Measurements from ENCODE around the gene GRIK1.

- TF ChIP-seq CTCF (conservative IDR thresholded peaks at IDR 0.05; ENCODE audit: low read length) (no peak), EZH2phosphoT487 (IDR thresholded peaks at IDR 0.05; ENCODE audit: borderline replicate concordance) (no peak)
These were observed 2.2 kb upstream of the GRIK1 start for GRCh38 chr21:29942034-29942433.

All from Loucy (cell line).